Measurements from ENCODE around the gene HS6ST1.

HS6ST1 gene

GRCh38 chr2:128347701-128348539 lies 29.3 kb upstream of the HS6ST1 start:
- DNase-seq, result no peak

- DNase-seq, result no peak
Measured at GRCh38 chr2:128347171-128347558, 28.5 kb upstream of the HS6ST1 start.

DNA sequence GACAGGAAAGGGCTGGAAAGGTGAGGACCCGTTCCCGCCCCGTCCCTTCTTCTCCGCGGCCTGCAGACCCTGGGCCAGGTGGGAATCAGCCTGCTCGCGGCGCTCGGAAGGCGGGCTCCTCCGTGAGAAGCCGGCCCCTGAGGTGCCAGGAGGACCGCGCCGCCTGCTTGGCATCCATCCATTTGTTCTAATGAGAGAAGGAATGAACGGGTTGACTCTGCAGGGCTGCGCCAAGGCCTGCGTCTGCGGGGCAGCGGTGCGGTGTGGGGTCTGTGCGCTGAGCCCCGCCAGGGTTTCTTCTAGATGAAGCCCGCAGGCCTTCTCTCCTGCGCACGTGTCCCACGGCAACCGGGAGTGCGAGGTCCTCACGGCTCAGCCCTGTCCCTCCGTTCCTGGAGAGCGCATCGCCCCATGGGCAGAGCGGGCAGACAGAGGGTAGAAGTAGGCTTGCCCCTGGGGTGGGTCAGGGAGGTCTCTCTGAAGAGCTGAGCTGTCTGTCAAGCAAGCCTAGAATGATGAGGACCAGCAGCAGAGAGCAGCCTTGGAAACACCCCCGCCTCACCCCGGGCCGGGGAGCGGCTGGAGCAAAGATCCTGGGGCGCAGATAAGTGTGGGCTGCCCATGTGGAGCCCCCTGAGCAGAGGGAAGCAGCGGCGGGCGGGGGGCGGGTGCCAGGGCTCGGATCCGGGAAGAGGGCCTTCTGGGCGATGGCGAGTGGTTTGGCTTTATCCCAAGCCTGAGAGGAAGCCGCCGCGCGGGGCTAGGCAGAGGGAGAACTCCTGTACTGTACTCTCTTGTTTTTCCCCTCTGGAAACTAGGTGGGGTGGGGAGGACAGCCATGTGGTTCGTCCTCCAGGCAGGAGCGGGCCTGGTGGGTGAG lies 27.9 kb upstream of the HS6ST1 start:
- no peak for DNase-seq

- DNase-seq, result no peak
Measured at GRCh38 chr2:128345436-128346165, 26.9 kb upstream of the HS6ST1 start.

GRCh38 chr2:128344101-128344500 lies 25.4 kb upstream of the HS6ST1 start:
- no peak for DNase-seq

- no peak for DNase-seq
Measured at GRCh38 chr2:128343459-128343858, 24.8 kb upstream of the HS6ST1 start.

GRCh38 chr2:128342550-128342949 lies 23.9 kb upstream of the HS6ST1 start:
- no peak for DNase-seq

GRCh38 chr2:128341621-128342020 lies 23.0 kb upstream of the HS6ST1 start:
- no peak for DNase-seq

- DNase-seq, result no peak
Measured at GRCh38 chr2:128332091-128332634, 13.5 kb upstream of the HS6ST1 start.

GRCh38 chr2:128330583-128330982 lies 11.9 kb upstream of the HS6ST1 start:
- no peak for DNase-seq

GRCh38 chr2:128329607-128330006 lies 10.9 kb upstream of the HS6ST1 start:
- DNase-seq, result no peak

GRCh38 chr2:128327180-128327964 lies 8.7 kb upstream of the HS6ST1 start:
- DNase-seq, result no peak

GRCh38 chr2:128326346-128326745 lies 7.7 kb upstream of the HS6ST1 start:
- no peak for DNase-seq

GRCh38 chr2:128325611-128326181 lies 7.0 kb upstream of the HS6ST1 start:
- no peak for DNase-seq

DNA sequence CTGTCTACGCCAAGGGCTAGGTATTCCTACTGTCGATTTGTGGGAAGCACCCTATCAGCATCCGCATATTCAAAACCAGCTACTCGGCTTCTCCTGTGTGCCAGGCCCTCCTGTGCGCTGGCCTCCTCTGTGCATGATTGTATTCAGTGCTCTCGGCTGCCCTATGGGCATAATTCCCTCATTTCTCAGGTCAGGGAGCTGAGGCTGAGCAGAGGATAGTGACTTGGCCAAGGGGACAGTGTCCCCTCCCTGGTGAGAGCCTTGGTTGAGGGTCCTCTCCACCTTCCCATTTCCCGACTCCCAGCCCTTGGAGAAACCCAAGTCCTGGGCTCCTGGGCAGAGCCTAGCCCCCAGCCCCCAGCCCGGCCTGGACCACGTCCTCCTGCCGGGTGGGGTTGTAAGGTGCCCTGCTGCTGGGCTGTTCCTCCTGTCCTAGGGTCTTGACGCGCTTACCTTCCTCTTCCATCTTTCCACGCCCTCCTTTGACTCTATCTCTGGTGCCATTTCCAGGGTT lies 6.3 kb upstream of the HS6ST1 start:
- DNase-seq, result no peak

DNA sequence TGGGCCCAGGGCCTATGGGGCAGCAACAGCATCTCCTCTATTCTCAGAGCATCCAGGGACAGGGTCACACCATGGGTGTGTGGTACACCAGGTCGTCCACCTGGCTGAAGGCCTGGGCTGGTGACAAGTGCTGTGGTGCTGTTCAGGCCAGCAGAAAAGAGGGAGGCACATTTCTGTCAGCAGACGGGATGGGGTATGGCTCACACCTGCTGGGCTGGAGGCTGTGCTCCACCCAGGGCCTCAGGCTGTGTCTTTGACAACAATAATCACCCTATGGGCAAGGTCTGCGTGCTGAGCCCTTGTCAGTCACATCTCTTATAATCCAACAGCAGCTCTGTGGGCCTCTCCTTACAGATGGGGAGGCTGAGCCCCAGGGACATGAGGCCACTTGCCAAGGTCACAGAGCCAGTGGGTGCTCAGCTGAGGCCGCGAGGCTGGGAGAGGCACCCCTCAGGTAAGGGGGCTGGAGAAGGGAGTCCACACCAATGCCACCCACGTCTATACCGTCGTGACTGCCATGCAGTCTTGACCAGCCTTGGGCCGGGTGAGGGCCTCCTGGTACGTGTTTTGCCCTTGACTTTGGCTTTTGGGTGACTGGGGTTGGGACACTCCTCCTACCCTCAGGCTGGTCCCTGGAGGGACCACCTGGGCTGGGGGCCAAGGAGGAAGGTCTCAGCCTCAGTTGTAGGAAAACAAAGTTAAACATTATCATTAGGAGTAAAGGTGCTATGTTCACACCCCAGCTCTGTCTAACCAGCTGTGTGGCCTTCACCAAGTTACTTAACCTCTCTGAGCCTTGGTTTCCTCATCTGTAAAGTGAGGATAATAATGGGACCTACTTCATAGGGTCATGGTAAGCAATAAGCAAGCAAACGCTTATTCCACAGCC lies 5.6 kb upstream of the HS6ST1 start:
- no peak for DNase-seq

DNA sequence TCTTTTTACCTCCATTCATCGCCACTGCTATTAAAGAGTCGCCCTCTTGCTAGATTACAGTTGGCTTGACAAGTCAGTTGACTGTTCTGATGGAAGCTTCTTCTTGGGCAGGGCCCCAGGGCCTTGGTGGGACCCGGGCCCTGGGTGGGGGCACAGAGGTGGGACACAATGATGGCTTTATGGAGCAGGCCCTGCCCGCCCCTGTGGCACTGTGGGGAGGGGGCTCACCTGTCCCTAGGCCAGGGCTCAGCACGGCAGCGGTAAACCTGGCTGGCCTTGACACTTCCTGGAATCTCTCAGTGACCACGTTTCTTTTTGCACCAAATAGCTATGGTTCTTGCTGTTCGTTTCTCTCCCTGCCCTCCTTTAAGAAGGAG lies 4.9 kb upstream of the HS6ST1 start:
- no peak for DNase-seq

DNA sequence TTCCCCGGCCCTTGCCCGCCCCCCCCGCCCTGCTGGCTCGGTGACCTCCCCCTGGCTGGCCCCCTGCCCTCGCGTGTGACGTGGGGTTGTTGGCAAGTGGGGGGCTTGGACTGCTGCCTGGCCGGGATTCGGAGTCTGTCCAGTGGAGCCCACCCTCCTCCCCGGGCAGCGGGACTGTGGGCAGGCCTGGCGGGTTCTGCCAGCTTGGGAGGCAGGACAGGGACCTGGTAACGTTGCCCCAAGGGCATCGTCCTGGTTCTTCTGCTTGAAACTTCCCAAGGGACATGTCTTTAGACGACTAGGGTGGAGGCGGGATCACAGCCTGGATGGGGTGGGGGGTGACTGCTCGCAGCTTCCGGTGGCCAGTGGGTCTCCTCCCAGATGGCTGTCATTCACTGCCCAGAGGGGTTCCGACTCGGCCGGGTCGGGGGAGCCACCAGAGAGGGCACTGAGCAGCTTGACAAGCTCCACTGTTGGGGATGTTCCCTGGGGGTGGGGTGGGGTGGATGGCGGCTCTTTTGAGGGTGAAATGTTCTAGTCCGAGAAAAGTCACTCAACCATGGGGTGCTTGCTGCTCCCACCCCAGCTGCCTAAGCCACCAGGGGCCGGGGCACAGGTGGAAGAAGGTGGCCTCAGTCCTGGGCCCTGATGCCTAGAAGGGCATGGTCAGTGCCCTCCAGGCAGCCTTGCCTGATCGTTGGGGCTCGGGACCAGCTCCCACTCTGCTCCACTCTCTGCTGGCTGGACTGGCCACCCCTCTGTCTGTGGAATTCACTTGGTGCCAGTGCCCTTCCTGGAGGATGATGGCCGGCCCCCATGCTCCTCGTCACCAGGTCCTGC lies 4.3 kb upstream of the HS6ST1 start:
- no peak for DNase-seq
